Ureter (tissue), 1 donor: ENCODE results near the gene MAN2B1. TPM values are rescaled to one million over a fixed set of nuclear protein-coding genes. Genes with fewer than 3 reads are reported as not detected.
"Not testable (repeated sequence)": the region's sequence is repeated elsewhere in the genome, so short reads cannot be mapped to it uniquely, and the experiment has no call there.

Experiments
- DNase-seq: peaks from one replicate; pipeline ENCODE4 v3.0.0-alpha.2; 2020; ENCODE audit warnings: low spot score
- total RNA-seq: library from RNA; stranded (reverse); gene quantifications from one replicate; pipeline ENCODE4 v1.2.4, GENCODE V29; 2023
- donor health status: DM: yes; HTN: yes; CAD: no.

MAN2B1 gene
- total RNA-seq, 1 donor from 2014 or later = 85.1 TPM

DNA sequence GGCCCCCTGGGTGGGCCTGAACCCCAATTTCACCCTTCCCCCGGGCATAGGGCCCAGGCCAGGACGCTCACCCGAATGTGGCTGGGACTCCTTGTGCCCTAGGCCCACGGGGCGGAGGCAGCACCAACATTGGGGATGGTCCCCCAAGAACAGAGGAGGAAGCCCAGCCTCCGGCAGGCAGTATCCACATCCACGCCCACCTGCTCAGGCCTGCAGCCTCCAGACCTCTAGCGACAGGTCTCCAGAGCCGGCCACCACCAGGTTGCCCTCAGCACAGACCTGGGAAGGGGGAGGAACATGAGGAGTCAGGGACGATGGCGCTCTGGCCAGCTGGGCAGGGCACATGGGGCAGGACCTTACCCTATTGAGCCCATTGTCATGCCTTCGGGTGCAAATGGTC, 22.5 kb upstream of the MAN2B1 start:
- DNase-seq = no peak

DNA sequence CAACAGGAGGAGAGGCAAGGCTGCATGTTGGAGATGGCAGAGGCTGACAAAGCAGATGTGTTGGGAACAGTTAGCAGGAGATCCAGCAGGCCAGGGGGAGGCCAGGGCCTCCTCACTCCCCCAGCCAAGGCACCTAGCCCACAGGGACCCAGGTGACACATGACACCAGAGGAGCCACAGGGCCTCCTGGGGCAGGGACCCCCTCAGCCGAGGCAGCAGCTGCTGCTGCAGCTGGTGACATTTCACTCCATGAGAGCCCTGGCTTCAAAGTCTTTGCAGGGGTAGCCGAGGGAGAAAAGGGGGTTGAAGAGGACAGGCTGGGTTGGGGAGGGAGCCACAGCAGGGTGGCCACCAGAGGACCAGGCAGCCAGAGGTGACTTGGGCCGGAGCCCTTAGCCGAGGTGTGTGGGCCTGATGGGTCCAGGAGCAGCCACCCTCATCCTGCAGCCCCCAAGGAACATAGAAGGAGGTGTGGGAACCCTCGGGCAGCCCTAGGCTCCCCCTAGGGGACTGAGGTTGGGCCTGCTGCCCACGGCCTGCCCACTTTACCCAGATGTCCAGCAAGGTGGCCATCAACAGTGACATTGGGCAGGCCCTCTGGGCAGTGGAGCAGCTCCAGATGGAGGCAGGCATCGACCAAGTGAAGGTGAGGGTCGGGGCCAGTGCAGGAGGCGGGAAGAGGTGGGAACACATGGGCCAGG, 21.1 kb upstream of the MAN2B1 start, which contains the start of gene GNG14:
Gene GNG14 (plus strand): TSS at position 503 of the 701 bp plus-strand sequence. CDS start 51 bp downstream, at position 554.
- DNase-seq = no peak

DNA sequence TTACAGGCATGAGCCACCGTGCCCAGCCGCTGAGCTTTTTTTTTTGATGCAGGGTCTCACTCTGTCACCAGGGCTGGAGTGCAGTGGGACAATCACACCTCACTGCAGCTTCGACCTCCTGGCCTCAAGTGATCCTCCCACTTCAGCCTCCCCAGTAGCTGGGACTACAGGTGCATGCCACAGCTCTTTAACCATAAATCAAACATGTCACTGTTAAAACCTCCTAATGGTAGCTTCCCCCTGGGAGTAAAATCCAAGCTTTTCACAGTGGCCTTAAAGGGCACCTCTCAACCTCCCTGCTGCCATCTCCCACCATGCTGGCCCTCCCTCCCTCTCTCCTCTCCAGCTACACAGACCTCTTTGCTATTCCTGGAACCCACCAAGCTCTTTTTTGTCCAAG, 19.3 kb upstream of the MAN2B1 start:
- DNase-seq = no peak

DNA sequence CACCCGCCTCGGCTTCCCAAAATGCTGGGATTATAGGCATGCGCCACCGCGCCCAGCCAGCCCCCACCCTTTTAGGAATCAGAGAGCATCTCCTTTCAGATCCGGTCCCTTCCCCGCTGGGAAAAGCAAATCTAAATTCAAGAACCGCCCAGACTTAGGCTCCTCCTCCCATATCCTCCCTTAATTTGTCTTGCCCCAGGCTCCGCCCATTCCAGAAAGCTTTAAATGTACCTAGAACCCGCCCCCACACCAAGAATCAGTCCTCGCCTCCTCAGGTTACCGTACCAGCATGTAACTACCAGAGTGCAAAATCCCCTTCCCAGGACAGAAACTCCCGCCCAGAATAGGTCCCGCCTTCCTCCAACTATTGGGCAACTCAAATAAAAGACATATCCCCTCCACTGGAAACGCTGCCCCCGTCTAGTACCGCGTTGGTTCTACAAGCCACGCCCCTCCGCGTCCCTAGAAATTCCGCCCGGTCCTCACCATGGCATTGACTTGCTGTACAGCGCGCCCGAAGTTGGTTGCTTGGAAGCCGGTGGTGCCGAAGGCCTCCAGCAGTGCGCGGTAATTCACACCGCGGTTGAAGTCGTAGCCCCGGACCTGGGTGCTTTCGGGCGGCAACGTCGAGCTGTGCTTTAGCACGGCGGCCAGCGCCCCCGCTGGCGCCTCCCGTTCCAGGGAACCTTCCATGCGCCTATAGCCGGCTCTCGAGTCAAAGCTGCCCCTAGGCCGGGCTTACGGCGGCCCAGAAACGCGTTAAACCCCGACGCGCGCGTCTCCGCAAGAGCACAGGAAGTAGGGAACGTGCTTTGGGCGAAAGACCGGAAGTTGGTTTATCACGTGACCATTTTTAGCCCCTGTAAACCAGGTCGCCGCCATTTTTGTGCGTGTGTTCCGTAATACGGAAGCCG, 14.8 kb upstream of the MAN2B1 start, which contains the start of gene DHPS:
Gene DHPS (minus strand): TSS at position 807 of the 914 bp plus-strand sequence. CDS start 114 bp downstream, at position 693.
- DNase-seq = peak; percentile 96

DNA sequence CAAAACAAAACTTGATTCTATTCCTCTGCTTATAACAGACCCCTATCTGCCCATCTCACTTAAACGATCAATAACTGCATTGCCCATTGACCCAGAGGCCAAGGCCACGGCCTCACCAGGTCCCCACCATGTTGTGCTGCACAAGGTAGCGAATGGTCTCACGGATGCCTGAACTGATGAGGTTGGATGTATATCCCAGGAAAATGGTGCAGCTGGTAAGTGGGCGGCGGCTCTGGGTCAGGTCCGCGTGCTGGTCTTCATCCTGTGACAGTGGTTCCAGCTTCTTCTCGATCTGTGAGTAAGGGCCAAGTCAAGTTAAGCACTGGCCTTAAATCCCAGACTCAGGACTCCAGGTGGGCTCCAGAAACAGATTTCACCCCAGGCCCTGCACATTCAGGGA, 13.5 kb upstream of the MAN2B1 start:
- DNase-seq = no peak

DNA sequence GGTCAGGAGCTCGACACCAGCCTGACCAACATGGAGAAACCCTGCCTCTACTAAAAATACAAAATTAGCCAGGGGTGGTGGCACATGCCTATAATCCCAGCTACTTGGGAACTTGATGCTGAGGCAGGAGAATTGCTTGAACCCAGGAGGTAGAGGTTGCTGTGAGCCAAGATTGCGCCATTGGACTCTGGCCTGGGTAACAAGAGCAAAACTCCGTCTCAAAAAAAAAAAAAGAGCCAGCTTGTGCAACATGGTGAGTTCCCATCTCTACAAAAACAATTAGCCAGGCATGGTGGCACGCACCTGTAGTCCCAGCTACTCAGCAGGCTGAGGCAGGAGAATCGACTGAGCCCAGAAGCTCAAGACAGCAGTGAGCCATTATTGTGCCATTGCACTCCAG, 11.5 kb upstream of the MAN2B1 start:
- DNase-seq = not testable (repeated sequence)

DNA sequence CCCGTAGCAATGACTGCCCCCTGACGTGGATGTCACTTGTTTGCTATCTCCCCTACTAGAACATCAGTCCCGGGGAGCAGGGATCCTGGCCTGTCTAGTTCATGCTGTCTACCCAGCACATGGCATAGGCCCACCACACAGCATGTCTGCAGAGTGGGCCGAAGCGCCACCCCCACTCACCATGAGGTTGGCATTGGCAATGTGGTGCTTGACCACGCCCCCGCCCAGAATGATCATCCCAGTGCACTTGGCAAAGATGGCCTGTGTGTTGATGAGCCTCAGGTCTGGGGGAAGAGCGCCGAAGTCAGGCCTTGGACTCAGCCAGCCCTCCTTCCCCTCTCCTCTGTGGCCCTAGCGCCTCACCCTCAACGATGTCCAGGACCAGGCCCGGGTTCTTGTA, 10.4 kb upstream of the MAN2B1 start:
- no peak for DNase-seq

DNA sequence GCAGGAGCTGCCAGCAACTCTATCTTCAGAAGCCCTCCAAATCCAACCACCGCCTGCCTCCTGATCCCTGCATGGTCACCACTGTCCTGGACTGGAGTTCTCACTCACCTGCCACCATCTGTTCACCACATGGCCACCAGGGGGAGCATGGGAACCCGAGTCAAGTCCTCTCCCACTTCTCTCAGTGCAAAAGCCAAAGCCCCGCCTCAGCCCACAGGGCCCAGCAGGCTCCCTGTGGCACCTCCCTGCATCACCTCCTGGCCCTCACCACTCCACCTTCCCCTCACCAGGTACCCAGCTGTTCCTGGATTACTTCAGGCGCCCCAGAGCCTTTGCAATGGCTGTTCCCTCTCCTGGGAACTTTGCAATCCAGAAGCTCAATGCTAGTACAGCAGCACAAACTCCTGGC, 9.8 kb upstream of the MAN2B1 start:
- peak; percentile 85 for DNase-seq

DNA sequence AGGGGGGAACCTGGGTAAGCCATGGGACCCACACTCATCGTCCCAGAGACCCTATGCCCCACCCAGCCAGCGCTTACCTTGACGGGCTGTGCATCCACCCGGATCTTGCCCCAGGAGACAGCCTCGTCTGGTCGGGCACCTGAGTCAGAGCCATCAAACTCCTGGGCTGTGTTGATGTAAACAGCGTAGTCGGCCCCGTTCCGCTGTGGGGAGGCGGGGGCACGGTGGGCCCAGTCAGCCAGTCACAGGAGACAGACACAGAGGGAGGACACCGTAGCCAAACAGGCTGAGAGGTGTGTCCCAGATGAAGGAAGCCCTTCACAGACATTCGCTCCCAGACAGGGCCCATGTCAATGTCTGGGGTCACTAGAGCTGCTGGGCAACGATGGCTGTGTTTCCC, 9.4 kb upstream of the MAN2B1 start:
- DNase-seq = no peak

DNA sequence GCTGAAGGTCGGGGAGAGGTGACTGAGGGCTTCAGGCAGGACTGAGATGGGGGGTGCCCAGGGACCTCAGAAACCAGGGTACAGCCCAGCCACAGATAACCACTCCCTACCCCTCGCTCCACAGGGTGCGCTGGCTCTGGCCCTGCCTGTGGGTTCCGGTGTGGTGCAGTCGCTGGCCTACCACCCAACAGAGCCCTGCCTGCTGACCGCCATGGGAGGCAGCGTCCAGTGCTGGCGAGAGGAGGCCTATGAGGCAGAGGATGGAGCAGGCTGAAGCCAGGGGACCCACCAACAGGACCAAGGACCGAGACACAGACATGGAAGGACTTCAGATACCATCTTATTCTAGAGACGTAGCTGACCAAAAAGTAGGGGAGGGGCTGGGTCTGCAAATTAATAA, 8.9 kb upstream of the MAN2B1 start:
- no peak for DNase-seq

DNA sequence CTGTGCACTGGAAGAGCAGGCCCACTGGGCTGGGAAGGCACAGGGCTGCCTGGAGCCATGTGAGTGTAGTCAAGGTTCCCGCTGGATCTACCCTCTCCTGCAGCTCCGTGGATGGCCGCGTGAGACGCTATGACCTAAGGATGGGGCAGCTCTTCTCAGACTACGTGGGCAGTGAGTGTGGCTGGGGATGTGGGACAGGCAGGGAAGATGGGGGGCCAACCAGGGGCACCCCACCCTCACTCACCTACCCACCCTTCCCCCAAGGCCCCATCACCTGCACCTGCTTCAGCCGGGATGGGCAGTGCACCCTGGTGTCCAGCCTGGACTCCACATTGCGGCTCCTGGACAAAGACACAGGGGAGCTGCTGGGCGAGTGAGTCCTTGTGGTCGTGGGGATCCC, 6.2 kb upstream of the MAN2B1 start:
- no peak for DNase-seq

DNA sequence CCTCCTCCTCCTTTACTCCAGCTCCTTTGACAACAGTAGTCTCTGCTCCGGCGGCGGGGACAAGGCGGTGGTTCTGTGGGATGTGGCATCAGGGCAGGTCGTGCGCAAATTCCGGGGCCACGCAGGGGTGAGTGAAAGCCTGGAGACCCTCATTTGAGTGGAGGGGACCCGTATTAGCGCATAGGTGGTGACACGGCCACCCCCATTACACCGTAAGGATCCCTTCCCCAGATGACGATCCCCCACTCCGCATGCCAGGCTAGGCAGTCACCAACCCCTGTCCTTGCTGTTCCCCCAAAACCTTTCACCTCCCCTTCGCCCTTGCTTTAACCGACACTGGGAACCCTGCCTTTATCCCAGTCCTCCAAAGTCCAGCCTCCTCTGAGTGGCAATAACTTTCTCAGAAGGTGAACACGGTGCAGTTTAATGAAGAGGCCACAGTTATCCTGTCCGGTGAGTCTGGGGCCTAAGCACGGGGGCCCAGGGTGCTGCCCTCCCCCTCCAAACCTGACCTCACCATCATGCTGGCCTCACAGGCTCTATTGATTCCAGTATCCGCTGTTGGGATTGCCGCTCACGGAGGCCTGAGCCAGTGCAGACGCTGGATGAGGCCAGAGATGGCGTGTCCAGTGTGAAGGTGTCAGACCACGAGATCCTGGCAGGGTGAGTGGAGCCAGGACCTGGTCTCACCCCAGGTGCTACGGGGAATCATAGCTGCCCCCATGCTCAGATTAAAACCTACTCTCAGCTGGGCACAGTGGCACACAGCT, 3.8 kb upstream of the MAN2B1 start:
- no peak for DNase-seq

DNA sequence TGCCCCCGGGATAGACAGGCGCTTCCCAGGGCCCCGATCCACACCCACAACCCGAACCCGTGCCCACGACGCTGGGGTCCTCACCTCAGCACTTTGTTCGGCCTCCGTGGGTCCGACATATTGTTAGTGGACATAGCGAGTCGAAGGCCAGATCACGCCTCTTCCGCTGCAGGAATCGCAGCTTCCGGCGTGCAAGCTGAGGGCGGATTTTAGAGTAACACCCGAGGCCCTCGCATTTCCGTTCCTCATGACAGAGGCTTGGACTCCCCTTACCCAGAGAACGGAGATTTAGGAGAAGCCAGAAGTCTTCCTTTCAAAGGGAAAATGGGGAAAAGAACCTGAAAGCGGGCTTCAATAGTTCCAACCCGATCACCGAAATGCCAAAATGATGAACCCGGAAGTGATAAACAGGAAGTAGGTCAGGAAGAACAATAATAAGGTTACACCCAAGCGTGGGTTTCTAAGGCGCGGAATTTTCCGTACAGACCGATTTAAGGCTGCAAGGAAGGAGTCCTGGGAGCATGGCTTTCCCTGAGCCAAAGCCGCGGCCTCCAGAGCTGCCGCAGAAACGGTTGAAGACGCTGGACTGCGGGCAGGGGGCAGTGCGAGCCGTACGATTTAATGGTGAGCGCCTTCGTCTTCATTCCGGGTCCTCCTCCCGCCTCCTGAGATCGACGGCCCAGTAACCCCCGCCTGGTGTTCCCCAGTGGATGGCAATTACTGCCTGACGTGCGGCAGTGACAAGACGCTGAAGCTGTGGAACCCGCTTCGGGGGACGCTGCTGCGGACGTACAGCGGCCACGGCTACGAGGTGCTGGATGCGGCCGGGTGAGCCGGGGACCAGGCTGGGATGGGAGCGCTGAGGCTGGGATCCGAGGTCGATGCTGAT, 3.0 kb upstream of the MAN2B1 start:
- peak; percentile 82 for DNase-seq

DNA sequence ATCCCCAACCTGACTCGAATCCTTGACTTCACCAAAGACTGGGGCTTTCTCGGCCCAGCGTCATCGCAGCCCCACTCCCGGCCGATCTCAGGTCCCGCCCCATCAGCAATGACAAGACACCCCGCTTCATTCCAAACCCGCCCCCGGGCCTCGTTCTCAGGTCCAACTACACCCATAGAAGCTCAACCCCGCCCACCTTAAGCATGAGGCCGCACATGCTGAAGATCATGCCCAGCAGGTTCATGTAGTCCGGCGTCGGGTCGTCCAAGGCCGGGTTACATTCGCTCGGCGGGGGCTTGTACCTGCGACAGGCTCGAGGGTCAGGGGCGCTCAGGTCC, 2.4 kb upstream of the MAN2B1 start:
- DNase-seq = no peak

DNA sequence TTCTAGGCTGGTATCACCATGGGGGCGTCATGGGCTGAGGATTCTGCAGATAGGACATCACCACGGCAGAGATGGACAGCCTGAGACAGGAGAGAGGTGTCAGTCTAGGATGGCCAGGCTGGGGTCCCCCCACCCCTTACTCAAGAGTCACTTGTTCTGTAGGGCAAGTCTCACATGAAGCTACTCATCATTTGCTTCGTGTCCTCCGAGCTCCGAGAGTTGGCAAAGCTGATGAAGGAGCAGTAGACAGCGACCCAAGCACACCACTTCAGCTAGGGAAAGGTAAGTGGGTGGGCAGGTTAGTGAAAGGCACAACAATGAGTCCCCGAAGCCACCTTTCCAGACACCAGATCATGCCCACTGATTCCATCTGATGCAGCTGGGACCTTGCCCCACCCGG, 1.8 kb upstream of the MAN2B1 start:
- no peak for DNase-seq

DNA sequence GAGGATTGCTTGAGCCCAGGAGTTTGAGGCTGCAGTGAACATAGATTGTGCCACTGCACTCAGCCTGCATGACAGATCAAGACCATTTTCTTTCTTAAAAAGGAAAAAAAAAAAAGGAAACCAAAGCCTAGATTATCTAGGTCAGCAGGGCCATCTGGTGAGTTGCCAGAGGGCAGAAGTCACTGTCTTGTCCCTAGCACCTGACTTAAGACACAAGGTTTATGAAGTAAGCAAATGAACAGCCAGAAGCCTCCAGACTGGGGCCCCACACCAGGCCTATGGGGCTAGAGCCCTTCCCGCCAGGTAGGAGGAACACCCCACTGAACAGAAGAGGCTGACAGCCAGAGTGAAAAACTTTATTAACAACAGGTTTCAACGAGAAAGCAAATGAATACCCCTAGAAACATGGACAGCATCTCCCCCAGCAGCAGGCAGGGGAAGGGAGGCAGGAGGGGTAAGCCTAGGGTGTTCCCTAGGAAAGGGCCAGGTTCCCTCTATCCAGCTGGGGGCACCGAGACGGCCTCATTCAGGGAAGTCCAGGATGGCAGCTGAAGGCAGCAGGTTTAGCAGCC, 1.3 kb upstream of the MAN2B1 start:
- no peak for DNase-seq

DNA sequence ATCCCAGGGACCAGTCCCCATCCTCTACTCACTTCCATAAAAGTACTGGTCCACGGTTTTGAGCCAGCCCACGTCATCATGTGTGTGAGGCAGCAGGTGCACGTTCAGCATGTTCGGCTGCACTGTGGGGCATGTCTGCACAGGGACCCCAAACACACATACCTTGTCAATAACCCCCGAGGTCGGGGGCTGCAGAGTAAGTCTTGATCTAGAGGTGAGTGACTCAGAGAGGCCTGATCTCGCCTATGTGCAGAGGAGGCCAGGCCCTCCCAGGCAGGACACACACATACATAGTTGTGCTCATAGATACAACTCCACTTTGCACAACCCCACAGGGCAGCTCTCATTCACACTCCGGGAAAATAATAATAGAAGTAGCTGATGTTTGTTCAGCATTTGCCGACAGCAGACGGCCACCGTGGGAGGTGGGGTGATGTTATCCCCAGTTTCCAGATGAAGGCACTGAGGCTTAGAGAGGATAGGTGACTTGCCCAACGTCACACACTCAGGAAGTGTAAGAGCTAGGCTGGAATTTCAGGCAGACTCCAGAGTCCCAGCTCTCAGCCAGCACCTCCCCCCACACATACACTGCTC, 774 bp downstream of the MAN2B1 start:
- no peak for DNase-seq

DNA sequence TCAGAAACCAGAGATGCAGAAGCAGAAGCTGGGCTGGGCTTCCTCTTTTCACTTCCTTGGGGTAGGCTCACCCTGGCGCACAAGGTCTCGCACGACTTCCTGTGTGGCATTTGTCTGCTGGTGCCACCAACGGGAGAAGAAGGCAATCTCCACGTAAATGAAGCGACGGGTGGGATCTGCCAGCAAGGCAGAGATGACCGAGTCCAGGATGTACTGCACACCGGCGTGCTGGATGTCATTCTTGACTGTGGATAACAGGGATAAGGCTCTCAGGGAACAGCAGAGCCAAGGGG, 1.3 kb downstream of the MAN2B1 start:
- no peak for DNase-seq

DNA sequence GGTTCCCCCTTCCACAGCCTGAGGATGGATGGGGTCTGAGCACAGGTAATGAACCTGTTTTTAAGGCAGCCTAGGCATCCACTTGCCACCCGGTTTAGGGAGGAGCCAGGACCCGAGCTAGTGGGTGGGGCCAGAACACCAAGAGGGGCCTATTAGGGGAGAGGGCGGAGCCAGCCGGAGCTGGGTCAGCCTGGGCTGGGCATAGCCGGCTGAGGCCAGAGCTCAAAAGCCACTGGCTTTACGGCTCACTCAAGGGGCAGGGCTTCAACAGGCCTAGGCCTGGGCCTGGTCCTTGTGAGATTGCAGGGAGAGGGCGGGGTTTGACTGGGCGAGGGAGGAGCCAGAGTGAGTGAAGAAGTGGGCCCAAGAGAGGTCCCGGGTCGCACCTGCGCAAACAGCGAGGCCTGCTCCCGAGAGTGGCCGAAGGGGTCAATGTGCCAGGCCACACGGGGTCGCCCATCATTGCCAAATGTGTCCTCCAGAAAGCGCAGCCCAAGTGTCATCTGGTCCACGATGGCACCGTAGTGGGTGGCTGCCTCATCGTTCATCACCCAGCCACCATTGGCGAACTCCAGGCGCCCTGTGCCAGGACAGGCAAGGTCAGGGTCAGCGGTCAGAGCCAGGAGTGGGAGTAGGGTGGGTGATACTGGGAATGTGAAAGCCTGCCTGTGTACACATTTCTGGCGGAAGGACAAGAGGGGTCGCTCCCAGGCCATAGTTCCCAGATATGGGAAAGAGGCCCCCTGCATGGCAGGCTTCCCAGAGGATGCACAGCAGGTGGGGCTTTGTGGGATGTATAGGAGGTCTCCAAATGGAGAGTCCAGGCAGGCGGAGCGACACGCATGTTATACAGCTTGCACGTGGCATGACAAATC, 1.9 kb downstream of the MAN2B1 start:
- DNase-seq = no peak

DNA sequence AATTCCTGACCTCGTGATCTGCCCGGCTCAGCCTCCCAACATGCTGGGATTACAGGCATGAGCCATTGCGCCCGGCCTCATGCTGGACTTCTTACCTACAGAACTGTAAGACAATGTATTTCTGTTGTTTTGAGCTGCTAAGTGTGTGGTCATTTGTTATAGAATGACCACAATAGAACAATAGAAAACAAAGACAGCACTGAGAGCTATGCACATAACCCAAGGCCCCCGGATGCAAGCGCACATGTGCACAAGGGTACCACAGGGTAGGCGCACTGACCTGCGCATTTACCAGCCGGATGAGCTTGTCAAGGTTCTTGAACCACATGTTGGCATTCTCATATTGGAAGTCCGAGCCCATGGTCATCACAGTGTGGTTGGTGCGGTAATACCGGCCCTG, 5.6 kb downstream of the MAN2B1 start:
- DNase-seq = no peak
